Erythroblast (primary cell): ENCODE data around the gene PPP1R8.

Experiments
- GATA1 ChIP-seq: IDR thresholded peaks from 2 replicates; pipeline ENCODE4 v1.6.1; 2011; ENCODE audit warnings: low read depth, mild to moderate bottlenecking, control low read depth, low read length, moderate library complexity
- POLR2A ChIP-seq: IDR thresholded peaks from 2 replicates; pipeline ENCODE4 v1.6.1; 2011; ENCODE audit warnings: mild to moderate bottlenecking, low read length

DNA sequence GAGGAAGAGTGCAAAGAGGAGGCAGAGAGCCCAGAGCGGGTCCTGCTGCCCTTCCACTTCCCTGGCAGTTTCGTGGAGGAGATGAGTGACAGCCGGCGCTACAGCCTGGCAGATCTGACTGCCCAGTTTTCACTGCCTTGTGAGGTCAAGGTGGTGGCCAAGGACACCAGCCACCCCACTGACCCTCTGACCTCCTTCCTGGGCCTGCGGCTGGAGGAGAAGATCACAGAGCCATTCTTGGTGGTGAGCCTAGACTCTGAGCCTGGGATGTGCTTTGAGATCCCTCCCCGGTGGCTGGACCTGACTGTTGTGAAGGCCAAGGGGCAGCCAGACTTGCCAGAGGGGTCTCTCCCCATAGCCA lies 51.9 kb downstream of the PPP1R8 start:
- TF ChIP-seq POLR2A (peak; percentile 9), GATA1 (no peak)
